Measurements from ENCODE around the gene DNAJC13.

DNA sequence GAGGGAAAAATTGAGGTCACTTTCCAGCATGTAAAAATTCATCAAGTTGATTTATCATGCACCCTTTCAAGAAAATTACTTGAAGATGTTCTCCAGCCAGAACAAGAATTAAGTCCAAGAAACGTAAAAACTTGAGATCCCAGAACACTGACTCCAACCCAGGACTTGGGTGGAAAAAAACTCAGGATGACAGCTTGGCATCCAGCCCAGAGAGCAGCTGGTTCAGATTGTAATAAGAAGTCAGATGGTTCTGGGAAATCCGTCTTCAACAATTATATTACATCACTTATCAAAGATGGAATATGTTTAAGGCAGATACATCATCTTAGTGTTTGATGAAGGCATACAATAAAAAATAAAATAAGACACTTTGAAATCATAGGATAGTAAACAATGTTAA is 23.0 kb upstream of the DNAJC13 start:
- TF ChIP-seq, protein P1, sequence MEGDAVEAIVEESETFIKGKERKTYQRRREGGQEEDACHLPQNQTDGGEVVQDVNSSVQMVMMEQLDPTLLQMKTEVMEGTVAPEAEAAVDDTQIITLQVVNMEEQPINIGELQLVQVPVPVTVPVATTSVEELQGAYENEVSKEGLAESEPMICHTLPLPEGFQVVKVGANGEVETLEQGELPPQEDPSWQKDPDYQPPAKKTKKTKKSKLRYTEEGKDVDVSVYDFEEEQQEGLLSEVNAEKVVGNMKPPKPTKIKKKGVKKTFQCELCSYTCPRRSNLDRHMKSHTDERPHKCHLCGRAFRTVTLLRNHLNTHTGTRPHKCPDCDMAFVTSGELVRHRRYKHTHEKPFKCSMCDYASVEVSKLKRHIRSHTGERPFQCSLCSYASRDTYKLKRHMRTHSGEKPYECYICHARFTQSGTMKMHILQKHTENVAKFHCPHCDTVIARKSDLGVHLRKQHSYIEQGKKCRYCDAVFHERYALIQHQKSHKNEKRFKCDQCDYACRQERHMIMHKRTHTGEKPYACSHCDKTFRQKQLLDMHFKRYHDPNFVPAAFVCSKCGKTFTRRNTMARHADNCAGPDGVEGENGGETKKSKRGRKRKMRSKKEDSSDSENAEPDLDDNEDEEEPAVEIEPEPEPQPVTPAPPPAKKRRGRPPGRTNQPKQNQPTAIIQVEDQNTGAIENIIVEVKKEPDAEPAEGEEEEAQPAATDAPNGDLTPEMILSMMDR (IDR thresholded peaks at IDR 0.05), result no peak
- no peak for TF ChIP-seq POLR2A (IDR thresholded peaks at IDR 0.05)

Data from suprapubic skin (tissue), 3 donors.